Kasumi-1 (cell line): ENCODE data around the gene CES3.

Source experiments
- DNase-seq, 2 experiments: peaks; one replicate each; lab custom pipeline; 2025; lab: John Stamatoyannopoulos, UW

CES3 gene

GRCh38 chr16:67009158-67009557 lies 48.1 kb downstream of the CES3 start:
- DNase-seq: no peak

GRCh38 chr16:67011274-67011673 lies 50.2 kb downstream of the CES3 start:
- no peak for DNase-seq

- DNase-seq: no peak
These were observed 52.3 kb downstream of the CES3 start for GRCh38 chr16:67013233-67013822.

- no peak for DNase-seq
These were observed 53.0 kb downstream of the CES3 start for GRCh38 chr16:67013823-67014633.

GRCh38 chr16:67014634-67015312 lies 53.7 kb downstream of the CES3 start:
- DNase-seq: no peak

- no peak for DNase-seq
These were observed 54.3 kb downstream of the CES3 start for GRCh38 chr16:67015313-67015731.

- DNase-seq: no peak
These were observed 55.1 kb downstream of the CES3 start for GRCh38 chr16:67016143-67016542.

GRCh38 chr16:67016681-67017420 lies 55.8 kb downstream of the CES3 start:
- no peak for DNase-seq

- no peak for DNase-seq
These were observed 56.3 kb downstream of the CES3 start for GRCh38 chr16:67017421-67017750.

GRCh38 chr16:67017810-67018488 lies 56.9 kb downstream of the CES3 start:
- DNase-seq: peak; percentile 93 to 94

GRCh38 chr16:67019171-67019570 lies 58.1 kb downstream of the CES3 start:
- no peak for DNase-seq

GRCh38 chr16:67021321-67021720 lies 60.3 kb downstream of the CES3 start:
- no peak for DNase-seq

- no peak for DNase-seq
These were observed 61.6 kb downstream of the CES3 start for GRCh38 chr16:67022531-67023214.

- no peak for DNase-seq
These were observed 62.6 kb downstream of the CES3 start for GRCh38 chr16:67023689-67024088.
